Keratinocyte (primary cell): ENCODE measurements around the gene DMKN. TPM values are rescaled to one million over a fixed set of nuclear protein-coding genes. Genes with fewer than 3 reads are reported as not detected.

ENCODE experiments used
- DNase-seq: peaks from one replicate; pipeline ENCODE4 v3.0.0-alpha.2; 2011; ENCODE audit warnings: low read depth, missing footprints, low spot score
- FAIRE-seq: peaks from 2 replicates; lab custom pipeline; 2011; peaks lifted over from hg19 to GRCh38; lab: Jason Lieb, UNC
- H2AFZ ChIP-seq: 2 replicates; pipeline ENCODE4 v1.6.0; 2012; ENCODE audit warnings: low read length, control low read depth, inconsistent platforms; ENCODE audit not compliant: control insufficient read depth
- H3K27ac ChIP-seq: 2 replicates; pipeline ENCODE4 v1.5.1; 2011; ENCODE audit warnings: low read length; ENCODE audit not compliant: control insufficient read depth, insufficient read depth
- H3K27me3 ChIP-seq: 3 replicates; pipeline ENCODE4 v1.6.0; 2011; ENCODE audit warnings: low read length; ENCODE audit not compliant: control insufficient read depth, insufficient read depth; ENCODE audit errors: extremely low read depth
- H3K36me3 ChIP-seq, 2 experiments: 2 replicates in 1 of 2; 3 replicates in 1 of 2; pipeline ENCODE4 v1.5.1; 2011; ENCODE audit warnings: low read length in 2 of 2, mild to moderate bottlenecking in 1 of 2; ENCODE audit not compliant: control insufficient read depth in 2 of 2, insufficient read depth in 2 of 2; ENCODE audit errors: extremely low read depth in 1 of 2
- H3K4me1 ChIP-seq: 3 replicates; pipeline ENCODE4 v1.5.1; 2011; ENCODE audit warnings: low read length; ENCODE audit not compliant: control insufficient read depth, insufficient read depth; ENCODE audit errors: extremely low read depth
- H3K4me2 ChIP-seq: 3 replicates; pipeline ENCODE4 v1.6.0; 2011; ENCODE audit warnings: low read depth, low read length; ENCODE audit not compliant: control insufficient read depth, insufficient read depth; ENCODE audit errors: extremely low read depth
- H3K4me3 ChIP-seq, 3 experiments: fragments of 200-600 bp in 1 of 3; sonication (generic) in 1 of 3; 2 replicates in 2 of 3; 3 replicates in 1 of 3; pipeline ENCODE4 v1.5.1; 2011 to 2016; ENCODE audit warnings: low read length in 3 of 3, mild to moderate bottlenecking in 3 of 3, control low read depth in 2 of 3, inconsistent platforms in 1 of 3, low read depth in 1 of 3, mixed read lengths in 1 of 3, mixed run types in 1 of 3, moderate library complexity in 1 of 3; ENCODE audit not compliant: control insufficient read depth in 2 of 3, insufficient read depth in 2 of 3; ENCODE audit errors: extremely low read depth in 1 of 3
- H3K79me2 ChIP-seq: 2 replicates; pipeline ENCODE4 v1.6.0; 2012; ENCODE audit warnings: low read length; ENCODE audit not compliant: control insufficient read depth, insufficient read depth
- H3K9ac ChIP-seq: 3 replicates; pipeline ENCODE4 v1.6.0; 2011; ENCODE audit warnings: low read length; ENCODE audit not compliant: control insufficient read depth, insufficient read depth; ENCODE audit errors: extremely low read depth
- H3K9me1 ChIP-seq: 3 replicates; pipeline ENCODE4 v1.6.0; 2011; ENCODE audit warnings: low read length; ENCODE audit not compliant: control insufficient read depth, insufficient read depth; ENCODE audit errors: extremely low read depth
- H3K9me3 ChIP-seq: 2 replicates; pipeline ENCODE4 v1.5.1; 2012; ENCODE audit warnings: low read depth, low read length; ENCODE audit not compliant: control insufficient read depth
- H4K20me1 ChIP-seq: 3 replicates; pipeline ENCODE4 v1.6.0; 2011; ENCODE audit warnings: low read length; ENCODE audit not compliant: control insufficient read depth, insufficient read depth; ENCODE audit errors: extremely low read depth
- CTCF ChIP-seq, 3 experiments: IDR thresholded peaks in 1 of 3; conservative IDR thresholded peaks in 1 of 3; optimal IDR thresholded peaks in 1 of 3; 2 replicates in 2 of 3; 3 replicates in 1 of 3; pipeline versions ENCODE3 to v1.5.1; 2011; ENCODE audit warnings: low read length in 3 of 3, mild to moderate bottlenecking in 3 of 3, moderate library complexity in 2 of 3, control low read depth in 1 of 3, inconsistent platforms in 1 of 3; ENCODE audit not compliant: insufficient read depth in 2 of 3; ENCODE audit errors: extremely low read depth in 1 of 3
- EZH2 ChIP-seq: IDR thresholded peaks from one replicate; pipeline ENCODE4 v1.6.1; 2012; ENCODE audit warnings: inconsistent platforms, mild to moderate bottlenecking, low read length, moderate library complexity
- dilution Hi-C: fragments of 300-500 bp; cut with MboI; formaldehyde crosslinking; loops from one replicate; pipeline ENCODE4 v1.7.0; 2020; ENCODE audit warnings: low sequenced_read_pairs; ENCODE audit not compliant: extremely low pct_ligation_motif_present
- polyA plus RNA-seq, 5 experiments: library from polyadenylated mRNA; depleted of rRNA in 3 of 5; stranded (reverse) in 3 of 5; stranded (forward) in 1 of 5; unstranded in 1 of 5; fragments of >200 nt; gene quantifications; 1 replicate in 1 of 5; 2 replicates in 3 of 5; 3 replicates in 1 of 5; pipeline versions ENCODE4 v1.2.1 to v1.2.3, GENCODE V29; 2011 to 2012; ENCODE audit warnings: missing spikeins in 2 of 5, low read depth in 1 of 5, low replicate concordance in 1 of 5

The DMKN gene
- polyA plus RNA-seq, 1 donor (not counting 4 experiments of a cell fraction or from before 2014, with no cell fraction given) = 235 TPM

GRCh38 chr19:35551091-35551810, 37.8 kb upstream of the DMKN start:
- Histone ChIP-seq H3K4me2 (no peak overlapping the region), H3K27ac (no peak overlapping the region), H3K9ac (no peak overlapping the region), H4K20me1 (no peaks in the 10 kb centered on the region), H3K4me1 (peaks cover 7% of the 10 kb centered on the region), H3K79me2 (peaks cover 8% of the 10 kb centered on the region), H3K9me3 (no peaks in the 10 kb centered on the region), H3K4me3 (no peak overlapping the region), H3K9me1 (no peaks in the 10 kb centered on the region), H3K36me3 (peaks cover 8 to 14% of the 10 kb centered on the region in 2 experiments), H3K27me3 (no peaks in the 10 kb centered on the region), H2AFZ (no peak overlapping the region)
- no peak for FAIRE-seq
- dilution Hi-C loops = no loop called here
- TF ChIP-seq EZH2 (no peak), CTCF (optimal IDR thresholded peaks at IDR 0.05 in 1 of 3, IDR thresholded peaks at IDR 0.05 in 1 of 3, conservative IDR thresholded peaks at IDR 0.05 in 1 of 3; ENCODE audit: extremely low read depth in 1 of 3, insufficient read depth in 2 of 3, low read length in 3 of 3) (no peak)
- no peak for DNase-seq

GRCh38 chr19:35549879-35550523, 36.6 kb upstream of the DMKN start:
- dilution Hi-C loops = no loop called here

More at GRCh38 chr19:35549879-35550523, 36.6 kb upstream of the DMKN start:
- no peak for DNase-seq
- no peak overlapping the region for H3K9ac ChIP-seq
- H3K9me3 ChIP-seq = no peaks in the 10 kb centered on the region
- no peak for TF ChIP-seq CTCF (optimal IDR thresholded peaks at IDR 0.05 in 1 of 3, IDR thresholded peaks at IDR 0.05 in 1 of 3, conservative IDR thresholded peaks at IDR 0.05 in 1 of 3; ENCODE audit: extremely low read depth in 1 of 3, insufficient read depth in 2 of 3, low read length in 3 of 3)
- H3K4me2 ChIP-seq = no peak overlapping the region
- no peak overlapping the region for H2AFZ ChIP-seq
- H3K4me1 ChIP-seq = peaks cover 9% of the 10 kb centered on the region
- no peak overlapping the region for H3K27ac ChIP-seq
- no peak overlapping the region for H3K4me3 ChIP-seq
- peaks cover 8 to 14% of the 10 kb centered on the region in 2 experiments for H3K36me3 ChIP-seq
- H3K9me1 ChIP-seq = no peaks in the 10 kb centered on the region
- H4K20me1 ChIP-seq = no peaks in the 10 kb centered on the region
- H3K27me3 ChIP-seq = no peaks in the 10 kb centered on the region
- H3K79me2 ChIP-seq = peaks cover 17% of the 10 kb centered on the region
- FAIRE-seq = no peak
